ENCODE data around the gene ADAMTS20. TPM values are rescaled to one million over a fixed set of nuclear protein-coding genes. Genes with fewer than 3 reads are reported as not detected.

The ADAMTS20 gene
- total and polyA plus RNA-seq, 10 of the 15 experiments (the other 5 are each of a cell fraction or from before 2014, with no cell fraction given): 0.33 TPM; not detected in 9

DNA sequence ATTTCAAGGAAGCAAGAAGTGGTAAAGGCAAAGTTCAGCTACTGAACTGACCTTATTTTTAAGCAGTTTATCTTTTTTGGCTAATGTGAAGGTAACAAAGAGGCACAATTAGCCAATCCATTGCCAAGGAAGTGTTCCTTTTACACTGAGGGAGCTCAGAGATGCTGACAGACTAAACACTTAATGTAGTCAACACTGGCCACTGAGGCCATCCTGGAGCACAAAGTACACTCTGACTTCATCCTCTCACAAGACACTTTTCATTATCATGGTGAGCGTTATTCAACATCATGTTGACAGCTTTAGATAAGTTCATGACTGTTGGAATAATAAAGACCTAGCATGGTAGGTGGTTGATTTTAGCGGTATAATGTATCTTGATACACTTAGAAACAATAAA is 89.9 kb downstream of the ADAMTS20 start:
- intact Hi-C loops (cut with micrococcal nuclease; ENCODE audit: unreplicated experiment) (no loop called here), in situ Hi-C loops (cut with MboI) (no loop called here)
- no peaks in the 10 kb centered on the region for H4K20me1 ChIP-seq (ENCODE audit: control insufficient read depth, insufficient read depth)
- H3K9me3 ChIP-seq (replicated peaks; ENCODE audit: control insufficient read depth, insufficient read depth, low read length): no peaks in the 10 kb centered on the region
- no peak overlapping the region for H3K9ac ChIP-seq (ENCODE audit: control insufficient read depth, insufficient read depth, low read length)
- ATAC-seq (no peak), FAIRE-seq (no peak), DNase-seq (ENCODE audit: low read depth, low spot score) (no peak)
- ChIA-PET SMC1A (ENCODE audit: uncharacterized antibody, unreplicated experiment) (no interaction called here), CTCF (interaction anchor here (1.0 to 2.3 kb wide), 2 partner anchors 17 to 398 kb away, joined by 3 to 10 read pairs; no protein-coding TSS in a partner anchor), POLR2A (no interaction called here), RAD21 (ENCODE audit: unreplicated experiment) (no interaction called here)
- TF ChIP-seq, protein P1, sequence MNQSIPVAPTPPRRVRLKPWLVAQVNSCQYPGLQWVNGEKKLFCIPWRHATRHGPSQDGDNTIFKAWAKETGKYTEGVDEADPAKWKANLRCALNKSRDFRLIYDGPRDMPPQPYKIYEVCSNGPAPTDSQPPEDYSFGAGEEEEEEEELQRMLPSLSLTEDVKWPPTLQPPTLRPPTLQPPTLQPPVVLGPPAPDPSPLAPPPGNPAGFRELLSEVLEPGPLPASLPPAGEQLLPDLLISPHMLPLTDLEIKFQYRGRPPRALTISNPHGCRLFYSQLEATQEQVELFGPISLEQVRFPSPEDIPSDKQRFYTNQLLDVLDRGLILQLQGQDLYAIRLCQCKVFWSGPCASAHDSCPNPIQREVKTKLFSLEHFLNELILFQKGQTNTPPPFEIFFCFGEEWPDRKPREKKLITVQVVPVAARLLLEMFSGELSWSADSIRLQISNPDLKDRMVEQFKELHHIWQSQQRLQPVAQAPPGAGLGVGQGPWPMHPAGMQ (IDR thresholded peaks at IDR 0.05; ENCODE audit: borderline replicate concordance): no peak
- TF ChIP-seq YBX1 (IDR thresholded peaks at IDR 0.05) (no peak), BCL11A (IDR thresholded peaks at IDR 0.05; ENCODE audit: low read depth, low read length) (no peak), HDAC6 (IDR thresholded peaks at IDR 0.05; ENCODE audit: unreplicated experiment) (no peak), MYC (IDR thresholded peaks at IDR 0.05; ENCODE audit: insufficient read depth, insufficient read length, insufficient replicate concordance, low read length, severe bottlenecking) (no peak), STAT1 (conservative IDR thresholded peaks at IDR 0.05) (no peak), TCF7 (IDR thresholded peaks at IDR 0.05; ENCODE audit: borderline replicate concordance) (no peak), KDM1A (IDR thresholded peaks at IDR 0.05; ENCODE audit: borderline replicate concordance) (no peak), NR2F1 (conservative IDR thresholded peaks at IDR 0.05) (no peak), ZBED1 (IDR thresholded peaks at IDR 0.05; ENCODE audit: borderline replicate concordance) (no peak), CHD1 (IDR thresholded peaks at IDR 0.05; ENCODE audit: low read depth, low read length) (no peak), SREBF2 (IDR thresholded peaks at IDR 0.05; ENCODE audit: low read length) (no peak), BHLHE40 (IDR thresholded peaks at IDR 0.05; ENCODE audit: borderline replicate concordance in 1 of 2, low read depth in 2 of 2, low read length in 1 of 2) (no peak), PAX8 (IDR thresholded peaks at IDR 0.05) (no peak), ZNF24 (IDR thresholded peaks at IDR 0.05) (no peak), EZH2 (IDR thresholded peaks at IDR 0.05; ENCODE audit: borderline replicate concordance, control insufficient read depth, low read depth, low read length) (no peak)
- TF ChIP-seq, protein P2, sequence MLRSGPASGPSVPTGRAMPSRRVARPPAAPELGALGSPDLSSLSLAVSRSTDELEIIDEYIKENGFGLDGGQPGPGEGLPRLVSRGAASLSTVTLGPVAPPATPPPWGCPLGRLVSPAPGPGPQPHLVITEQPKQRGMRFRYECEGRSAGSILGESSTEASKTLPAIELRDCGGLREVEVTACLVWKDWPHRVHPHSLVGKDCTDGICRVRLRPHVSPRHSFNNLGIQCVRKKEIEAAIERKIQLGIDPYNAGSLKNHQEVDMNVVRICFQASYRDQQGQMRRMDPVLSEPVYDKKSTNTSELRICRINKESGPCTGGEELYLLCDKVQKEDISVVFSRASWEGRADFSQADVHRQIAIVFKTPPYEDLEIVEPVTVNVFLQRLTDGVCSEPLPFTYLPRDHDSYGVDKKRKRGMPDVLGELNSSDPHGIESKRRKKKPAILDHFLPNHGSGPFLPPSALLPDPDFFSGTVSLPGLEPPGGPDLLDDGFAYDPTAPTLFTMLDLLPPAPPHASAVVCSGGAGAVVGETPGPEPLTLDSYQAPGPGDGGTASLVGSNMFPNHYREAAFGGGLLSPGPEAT (IDR thresholded peaks at IDR 0.05; ENCODE audit: low read depth): no peak
- TF ChIP-seq, protein P3, sequence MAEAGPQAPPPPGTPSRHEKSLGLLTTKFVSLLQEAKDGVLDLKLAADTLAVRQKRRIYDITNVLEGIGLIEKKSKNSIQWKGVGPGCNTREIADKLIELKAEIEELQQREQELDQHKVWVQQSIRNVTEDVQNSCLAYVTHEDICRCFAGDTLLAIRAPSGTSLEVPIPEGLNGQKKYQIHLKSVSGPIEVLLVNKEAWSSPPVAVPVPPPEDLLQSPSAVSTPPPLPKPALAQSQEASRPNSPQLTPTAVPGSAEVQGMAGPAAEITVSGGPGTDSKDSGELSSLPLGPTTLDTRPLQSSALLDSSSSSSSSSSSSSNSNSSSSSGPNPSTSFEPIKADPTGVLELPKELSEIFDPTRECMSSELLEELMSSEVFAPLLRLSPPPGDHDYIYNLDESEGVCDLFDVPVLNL (IDR thresholded peaks at IDR 0.05; ENCODE audit: low read depth, low read length): no peak
- H3K36me3 ChIP-seq (ENCODE audit: control insufficient read depth in 2 of 2, insufficient read depth in 2 of 2, low read length in 1 of 2): no peaks in the 10 kb centered on the region
- H3K79me2 ChIP-seq (ENCODE audit: control insufficient read depth, insufficient read depth, low read length): no peaks in the 10 kb centered on the region
- H3K27me3 ChIP-seq (replicated peaks in 1 of 2; ENCODE audit: control insufficient read depth in 2 of 2, insufficient read depth in 2 of 2, low read length in 1 of 2): no peaks in the 10 kb centered on the region
- BruUV-seq (replicated peaks): no TSS peak
- H3K4me2 ChIP-seq (ENCODE audit: control insufficient read depth, insufficient read depth): no peak overlapping the region
- no peaks in the 10 kb centered on the region for H3K4me1 ChIP-seq (ENCODE audit: control insufficient read depth, insufficient read depth, low read length)
- H3K4me3 ChIP-seq: no peak overlapping the region
- H2AFZ ChIP-seq (ENCODE audit: control insufficient read depth, low read depth, low read length): no peak overlapping the region
- H3K27ac ChIP-seq (ENCODE audit: control insufficient read depth, insufficient read depth): no peak overlapping the region
- WGBS (ENCODE audit: insufficient coverage, insufficient replicate concordance, low lambda C conversion rate, missing lambda C conversion rate): 23% methylated on average over 2 of the region's 2 CpGs

Measured in GM12878 (cell line).